SKM-1 (cell line): ENCODE data around the gene SNTA1.
A peak's percentile ranks its signal among the peaks of the same experiment; 100 is the strongest.
"Not testable (repeated sequence)": the region's sequence is repeated elsewhere in the genome, so short reads cannot be mapped to it uniquely, and the experiment has no call there.

Source experiments
- DNase-seq: peaks from one replicate; lab custom pipeline; 2025; ENCODE audit not compliant: unreplicated experiment; lab: John Stamatoyannopoulos, UW

Gene SNTA1

DNA sequence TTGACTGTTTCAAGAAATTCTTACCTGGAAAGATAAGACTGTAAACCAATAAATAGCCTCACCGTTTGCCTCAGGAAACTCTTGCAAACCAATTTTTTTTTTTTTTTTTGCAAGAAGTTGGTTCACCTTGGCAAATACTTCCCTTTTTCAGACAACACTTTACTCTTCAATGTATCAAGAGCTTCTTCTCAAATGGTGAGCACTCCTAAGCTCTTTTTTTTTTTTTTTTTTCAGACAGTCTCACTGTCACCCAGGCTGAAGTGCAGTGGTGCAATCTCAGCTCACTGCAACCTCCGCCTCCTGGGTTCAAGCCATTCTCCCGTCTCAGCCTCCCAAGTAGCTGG lies 22.7 kb upstream of the SNTA1 start:
- no peak for DNase-seq

GRCh38 chr20:33465481-33466302 lies 22.1 kb upstream of the SNTA1 start:
- DNase-seq, result no peak

DNA sequence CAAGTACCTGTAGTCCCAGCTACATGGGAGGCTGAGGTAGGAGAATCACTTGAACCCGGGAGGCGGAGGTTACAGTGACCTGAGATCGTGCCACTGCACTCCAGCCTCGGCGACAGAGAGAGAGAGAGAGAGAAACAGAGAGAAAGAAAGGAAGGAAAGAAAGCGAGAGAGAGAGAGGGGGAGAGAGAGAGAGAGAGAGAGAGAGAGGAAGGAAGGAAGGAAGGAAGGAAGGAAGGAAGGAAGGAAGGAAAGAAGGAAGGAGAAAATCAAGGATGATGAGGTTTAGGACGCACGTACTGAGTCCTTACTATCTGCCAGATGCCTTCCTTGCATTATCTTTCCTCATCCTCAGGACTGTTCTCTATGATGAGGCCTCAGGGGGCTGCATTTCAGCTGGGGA lies 21.2 kb upstream of the SNTA1 start:
- not testable (repeated sequence) for DNase-seq

DNA sequence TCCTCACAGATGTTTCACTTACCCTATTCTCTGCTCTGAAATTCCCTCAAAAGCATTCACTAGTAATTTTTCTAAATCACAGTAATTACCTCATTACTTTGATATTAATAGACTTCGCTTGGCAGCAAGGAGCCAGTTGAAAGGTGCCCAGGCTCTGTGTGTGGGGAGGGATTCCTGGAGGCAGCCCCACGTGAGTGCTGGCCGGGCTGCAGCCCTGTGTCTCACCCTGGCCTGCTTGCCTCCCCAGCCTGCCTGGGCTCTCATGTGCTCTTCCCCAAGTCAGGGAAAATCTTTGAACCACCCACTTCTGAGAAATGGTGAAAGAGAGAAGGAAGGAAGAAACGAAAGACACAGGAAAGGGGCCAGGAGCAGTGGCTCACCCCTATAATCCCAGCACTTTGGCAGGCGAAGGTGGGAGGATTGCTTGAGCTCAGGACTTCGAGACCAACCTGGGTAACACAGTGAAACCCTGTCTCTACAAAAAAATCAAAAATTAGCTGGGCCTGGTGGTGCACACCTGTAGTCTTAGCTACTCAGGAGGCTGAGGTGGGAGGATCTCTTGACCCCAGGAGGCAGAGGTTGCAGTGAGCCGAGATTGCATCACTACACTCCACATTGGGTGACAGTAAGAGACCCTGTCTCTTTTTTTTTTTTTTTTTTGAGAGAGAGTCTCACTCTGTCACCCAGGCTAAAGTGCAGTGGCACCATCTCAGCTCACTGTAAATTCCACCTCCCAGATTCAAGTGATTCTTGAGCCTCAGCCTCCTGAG lies 20.0 kb upstream of the SNTA1 start:
- DNase-seq, result no peak

DNA sequence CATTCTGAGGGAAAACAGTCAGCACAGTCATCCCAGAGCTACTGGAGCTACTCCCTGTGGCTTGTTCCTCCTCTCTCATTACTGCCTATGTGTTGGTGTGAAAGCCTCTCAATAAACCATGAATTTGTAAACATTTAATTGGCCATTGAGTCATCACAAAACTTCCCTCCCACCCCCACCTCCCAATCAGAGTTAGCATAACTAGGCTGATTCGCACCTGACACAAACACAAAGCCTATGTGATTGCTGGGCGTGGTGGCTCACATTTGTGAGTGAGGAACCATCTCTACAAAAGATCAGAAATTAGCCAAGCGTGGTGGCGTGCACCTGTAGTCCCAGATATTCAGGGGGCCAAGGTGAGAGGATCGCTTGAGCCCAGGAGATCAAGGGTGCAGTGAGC lies 17.1 kb upstream of the SNTA1 start:
- DNase-seq, result no peak

DNA sequence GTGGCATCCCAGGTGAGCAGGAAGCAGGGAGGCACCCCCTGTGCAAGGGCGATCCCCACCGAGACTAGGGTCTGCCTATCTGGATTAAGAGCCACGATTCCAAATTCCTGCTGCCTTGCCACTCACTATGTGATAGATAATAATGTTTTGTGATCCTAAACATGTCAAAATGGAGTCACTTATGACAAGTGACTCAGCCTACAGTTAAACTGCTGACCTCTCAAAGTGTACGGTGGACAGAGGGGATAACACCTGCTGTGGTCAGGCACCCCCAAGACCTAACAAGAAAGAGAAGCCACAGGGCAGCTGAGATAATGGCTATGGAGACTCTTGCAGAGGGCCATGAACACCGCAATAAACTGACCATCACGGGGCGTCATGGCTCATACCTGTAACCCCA lies 16.0 kb upstream of the SNTA1 start:
- no peak for DNase-seq

- peak; percentile 59 for DNase-seq
Measured at GRCh38 chr20:33456916-33457642, 13.5 kb upstream of the SNTA1 start.

DNA sequence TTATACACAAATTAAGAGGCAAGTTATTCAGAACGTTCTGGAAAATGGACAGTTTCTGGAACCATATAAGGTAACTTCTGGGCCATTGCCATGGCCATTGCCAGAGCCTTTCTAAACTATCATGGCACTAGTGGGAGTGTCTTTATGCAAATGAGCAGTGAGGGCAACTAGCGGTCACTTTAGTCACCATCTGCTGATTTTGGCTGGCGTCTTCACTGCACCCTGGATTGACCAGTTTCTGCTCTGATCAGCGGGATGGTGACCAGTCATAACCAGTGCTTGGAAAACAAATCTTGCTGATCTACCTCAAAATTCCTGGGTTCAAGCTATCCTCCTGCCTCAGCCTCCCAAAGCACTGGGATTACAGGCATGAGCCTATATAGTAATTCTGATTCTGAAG lies 7.3 kb upstream of the SNTA1 start:
- DNase-seq, result no peak

DNA sequence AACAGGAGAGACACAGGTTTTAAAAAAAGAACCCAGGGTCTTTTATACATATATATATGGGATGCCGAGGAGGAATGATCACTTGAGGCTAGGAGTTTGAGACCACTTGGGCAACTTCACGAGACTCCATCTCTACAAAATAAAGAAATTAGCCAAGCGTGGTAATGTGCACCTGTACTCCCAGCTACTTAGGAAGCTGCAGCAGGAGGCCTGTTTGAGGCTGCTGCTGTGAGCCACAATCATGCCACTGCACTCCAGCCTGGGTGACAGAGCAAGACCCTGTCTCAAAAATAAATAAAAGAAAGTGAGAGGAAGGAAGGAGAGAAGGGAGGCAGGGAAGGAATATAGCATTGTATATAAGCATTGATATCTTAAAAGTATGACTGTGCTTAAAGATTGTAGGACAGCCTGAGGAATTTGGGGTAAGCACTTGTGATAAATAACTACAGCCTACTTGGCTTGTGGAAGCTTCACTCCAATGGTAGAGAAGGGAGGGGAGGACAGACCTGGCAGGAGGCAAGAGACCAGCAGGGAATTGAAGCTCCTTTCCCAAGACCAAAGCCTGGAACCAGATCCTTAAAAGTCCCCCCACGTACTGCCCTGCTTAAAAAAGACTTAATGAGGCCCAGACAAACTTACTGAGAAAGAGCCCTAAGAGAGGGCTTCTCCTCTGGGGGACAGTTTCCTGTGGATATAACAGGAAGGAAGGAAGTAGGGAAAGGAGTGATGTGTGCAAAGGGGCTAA lies 2.5 kb upstream of the SNTA1 start:
- DNase-seq, result no peak

DNA sequence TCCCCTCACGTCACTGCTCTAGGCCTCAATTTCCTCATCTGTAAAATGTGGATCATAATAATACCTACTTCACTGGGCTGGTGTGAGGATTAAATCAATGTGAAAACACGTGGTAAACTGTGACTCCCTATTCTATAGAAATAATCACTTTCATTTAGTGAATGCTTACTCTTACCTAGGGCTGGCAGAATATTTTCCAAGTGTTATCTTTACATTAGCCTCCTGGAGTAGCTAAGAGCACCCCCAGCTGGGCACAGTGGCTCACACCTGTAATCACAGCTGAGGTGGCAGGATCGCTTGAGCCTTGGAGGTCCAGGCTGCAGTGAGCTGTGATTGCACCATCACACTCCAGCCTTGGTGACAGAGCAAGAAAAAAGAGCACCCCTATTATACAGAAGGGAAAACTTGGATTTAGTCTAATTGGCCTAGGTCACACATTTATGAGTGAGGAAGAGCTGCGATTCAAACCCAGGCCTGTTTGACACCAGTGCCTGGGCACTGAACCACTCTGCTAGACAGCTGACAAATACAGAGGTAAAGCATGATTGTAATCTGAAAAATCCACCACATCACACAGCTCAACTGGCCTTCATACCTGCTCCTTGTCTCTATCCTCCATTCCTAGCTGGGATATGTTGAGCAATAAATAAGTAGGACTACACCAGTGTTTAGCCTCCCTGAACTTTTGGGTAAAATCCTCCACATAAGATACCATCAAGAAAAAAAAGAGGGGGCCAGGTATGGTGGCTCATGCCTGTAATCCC lies 1.4 kb upstream of the SNTA1 start:
- DNase-seq, result no peak

- DNase-seq, result no peak
Measured at GRCh38 chr20:33443006-33443511, 504 bp downstream of the SNTA1 start.

DNA sequence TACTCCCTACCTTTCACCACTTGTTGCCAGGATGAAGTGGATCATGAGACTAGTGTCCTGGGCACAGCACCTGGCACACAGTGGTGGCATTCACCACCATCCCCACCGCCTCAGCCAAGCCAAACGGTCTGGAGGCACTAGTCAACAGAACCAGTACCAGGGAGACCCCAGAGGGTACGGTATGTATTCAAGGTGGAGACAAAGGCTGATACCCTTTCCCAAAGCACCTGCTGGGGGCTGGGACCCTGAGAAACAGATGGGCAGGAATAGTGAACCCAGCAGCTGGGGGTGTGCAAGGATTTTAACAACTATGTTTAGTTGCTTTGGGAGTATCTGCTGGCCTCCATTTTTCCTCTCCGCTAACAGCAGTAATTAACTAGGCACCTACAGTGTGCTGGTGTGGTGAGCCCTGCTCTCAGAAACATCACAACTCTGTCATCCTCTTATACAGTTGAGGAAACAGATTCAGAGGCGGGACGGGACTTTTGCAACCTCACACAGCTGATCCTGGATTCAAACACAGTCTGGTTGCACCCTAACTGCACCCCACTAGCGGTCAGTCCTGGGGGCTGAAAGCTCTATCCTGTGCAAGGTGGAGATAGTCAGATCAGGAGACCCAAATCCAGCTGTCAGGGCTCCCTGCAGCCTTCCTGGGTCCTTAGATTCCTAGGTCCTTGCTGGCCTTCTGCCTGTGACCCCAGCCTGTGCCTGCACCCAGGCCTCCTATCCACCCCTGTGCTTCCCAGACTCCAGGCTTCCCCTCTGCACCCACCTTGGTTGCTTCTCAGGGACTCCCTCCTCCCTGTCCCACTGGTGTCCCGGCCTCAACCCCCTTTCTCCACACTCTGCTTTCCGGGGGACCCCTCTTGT lies 1.2 kb downstream of the SNTA1 start:
- DNase-seq, result no peak

- no peak for DNase-seq
Measured at GRCh38 chr20:33441142-33441955, 2.2 kb downstream of the SNTA1 start.

DNA sequence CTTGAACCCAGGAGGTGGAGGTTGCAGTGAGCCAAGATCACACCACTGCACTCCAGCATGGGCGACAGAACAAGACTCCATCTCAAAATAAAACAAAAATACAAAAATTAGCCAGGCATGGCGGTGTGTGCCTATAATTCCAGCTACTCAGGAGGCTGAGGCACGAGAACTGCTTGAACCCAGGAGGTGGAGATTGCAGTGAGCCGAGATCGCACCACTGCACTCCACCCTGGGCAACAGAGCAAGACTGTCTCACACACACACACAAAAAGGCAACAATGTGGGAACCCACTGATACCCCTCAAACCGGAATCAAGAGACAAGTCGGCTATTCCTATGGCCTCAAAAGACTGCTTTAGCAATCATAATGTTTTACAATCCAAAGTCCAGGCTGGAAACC lies 3.0 kb downstream of the SNTA1 start:
- DNase-seq, result not testable (repeated sequence)

GRCh38 chr20:33438481-33438880 lies 5.1 kb downstream of the SNTA1 start:
- no peak for DNase-seq

DNA sequence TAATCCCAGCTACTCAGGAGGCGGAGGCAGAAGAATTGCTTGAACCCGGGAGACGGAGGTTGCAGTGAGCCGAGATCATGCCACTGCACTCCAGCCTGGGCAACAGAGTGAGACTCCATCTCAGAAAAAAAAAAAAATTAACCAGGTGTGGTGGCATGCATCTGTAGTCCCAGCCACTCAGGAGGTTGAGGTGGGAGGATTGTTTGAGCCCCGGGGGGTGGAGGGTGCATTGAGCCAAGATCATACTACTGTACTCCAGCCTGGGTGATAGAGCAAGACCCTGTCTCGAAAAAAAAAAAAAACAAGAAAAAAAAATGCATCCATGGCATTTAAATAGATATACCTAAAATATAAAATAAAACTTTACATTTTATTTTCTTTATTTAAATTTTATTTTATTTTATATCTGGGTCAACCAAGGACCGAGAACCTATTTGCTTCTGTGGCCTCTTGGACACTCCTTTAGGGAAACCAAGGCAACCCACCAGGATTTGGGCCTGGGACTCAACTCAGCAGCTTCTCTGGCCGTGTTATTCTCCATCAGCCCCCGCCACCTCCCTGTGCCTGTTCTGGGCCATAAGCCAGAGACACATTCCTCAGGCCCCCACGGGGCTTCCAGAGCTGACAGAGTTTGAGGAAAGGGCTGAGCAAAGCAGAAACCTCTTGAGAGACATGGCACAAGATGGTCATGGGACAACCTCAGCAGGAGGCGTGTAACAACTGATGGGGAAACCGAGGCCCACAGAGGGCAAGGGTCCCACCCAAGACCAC lies 6.2 kb downstream of the SNTA1 start:
- DNase-seq, result no peak

DNA sequence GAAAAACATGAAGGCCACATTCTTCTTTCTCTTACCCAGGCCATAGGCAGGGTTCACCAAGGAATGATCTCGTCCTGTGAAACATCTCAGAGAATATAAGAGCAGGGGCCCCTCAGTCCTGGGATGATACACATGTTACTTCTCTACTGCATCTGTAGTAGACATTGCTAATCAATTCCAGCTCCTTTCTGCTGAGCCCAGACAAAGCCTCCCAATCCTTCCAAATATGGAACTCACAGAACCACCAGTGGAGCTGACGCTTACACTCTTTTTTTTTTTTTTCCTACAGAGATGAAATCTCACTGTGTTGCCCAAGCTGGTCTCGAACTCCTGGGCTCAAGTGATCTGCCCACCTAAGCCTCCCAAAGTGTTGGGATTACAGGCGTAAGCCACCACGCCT lies 9.1 kb downstream of the SNTA1 start:
- no peak for DNase-seq
